SK-N-MC (cell line): ENCODE measurements around the gene CGA.

ENCODE experiments used
- EZH2 ChIP-seq: fragments of 200-600 bp; sonication (generic); IDR thresholded peaks from one replicate; pipeline ENCODE4 v1.6.1; 2017; ENCODE audit warnings: antibody characterized with exemption
- POLR2AphosphoS5 ChIP-seq: IDR thresholded peaks from 2 replicates; pipeline ENCODE4 v1.6.1; 2012; ENCODE audit warnings: mild to moderate bottlenecking, low read depth, low read length, borderline replicate concordance

DNA sequence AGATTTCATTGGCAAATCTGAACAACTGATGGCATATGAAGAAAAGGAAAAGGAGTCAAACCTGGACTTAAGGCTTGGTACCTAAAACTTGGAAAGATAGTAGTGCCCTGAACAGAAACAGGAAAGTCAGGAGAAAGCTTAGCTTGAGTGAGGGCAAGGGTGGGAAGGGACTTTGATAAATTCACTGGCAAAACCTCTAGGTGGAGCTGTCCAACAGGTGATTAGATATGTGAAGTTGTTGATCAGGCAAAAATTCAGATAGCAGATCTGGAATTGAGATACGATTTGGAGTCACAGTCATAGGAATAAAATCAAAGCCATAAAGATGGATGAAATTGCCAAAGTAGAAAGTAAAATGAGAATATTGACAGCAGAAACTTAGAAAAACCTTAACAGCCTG lies 44.3 kb upstream of the CGA start:
- TF ChIP-seq POLR2AphosphoS5 (no peak), EZH2 (no peak)
